ENCODE measurements around the gene KCNA4.

KCNA4 gene

DNA sequence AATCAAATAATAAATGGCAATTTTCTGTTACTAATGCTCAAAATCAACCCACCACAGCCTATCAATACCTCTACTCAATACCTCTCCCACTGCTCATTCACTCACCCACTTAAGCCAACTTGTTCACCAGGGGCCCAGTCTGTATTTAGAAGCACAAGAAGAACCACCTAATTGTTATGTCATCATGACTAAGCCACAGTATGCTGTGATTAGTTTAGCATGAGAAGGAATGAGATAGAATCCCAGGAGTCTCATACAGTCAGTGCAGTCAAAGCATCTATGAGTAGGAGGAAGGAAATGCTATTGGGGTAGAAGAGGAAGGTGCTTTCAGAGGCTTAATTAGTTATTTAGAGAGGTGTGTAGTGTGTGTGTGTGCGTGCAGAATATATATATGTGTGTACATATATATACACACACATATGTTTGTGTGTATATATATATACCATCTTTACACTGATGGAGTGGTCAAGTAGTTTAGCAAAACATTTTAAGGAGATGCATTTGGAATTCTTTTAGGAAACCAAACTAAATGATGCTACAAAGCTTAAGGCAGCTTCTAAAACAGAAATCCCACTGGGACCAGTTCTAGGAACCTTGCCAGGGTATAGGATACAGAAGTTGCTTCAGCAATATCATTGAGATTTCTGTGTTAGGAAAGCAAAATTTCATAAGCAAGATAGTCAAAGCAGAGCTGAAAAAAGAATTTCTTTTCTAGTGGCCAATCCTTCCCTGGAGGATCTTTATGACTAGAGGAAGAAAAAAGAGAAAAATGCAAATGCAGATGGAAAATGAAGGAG, 27.5 kb downstream of the KCNA4 start:
- TF ChIP-seq ZBTB7A (IDR thresholded peaks at IDR 0.05; ENCODE audit: low read depth) (no peak), CREB1 (IDR thresholded peaks at IDR 0.05; ENCODE audit: low read depth) (no peak), FOXM1 (IDR thresholded peaks at IDR 0.05; ENCODE audit: borderline replicate concordance, low read depth) (no peak), YY1 (IDR thresholded peaks at IDR 0.05; ENCODE audit: low read depth) (no peak), NFIC (IDR thresholded peaks at IDR 0.05) (no peak), TCF12 (IDR thresholded peaks at IDR 0.05; ENCODE audit: low read depth) (no peak), RAD21 (IDR thresholded peaks at IDR 0.05; ENCODE audit: low read depth) (no peak), CEBPB (IDR thresholded peaks at IDR 0.05) (no peak), TEAD4 (IDR thresholded peaks at IDR 0.05) (no peak), TAF1 (IDR thresholded peaks at IDR 0.05; ENCODE audit: low read depth) (no peak), EP300 (IDR thresholded peaks at IDR 0.05; ENCODE audit: borderline replicate concordance) (no peak), EGR1 (IDR thresholded peaks at IDR 0.05) (no peak)
- TF ChIP-seq, protein P1, sequence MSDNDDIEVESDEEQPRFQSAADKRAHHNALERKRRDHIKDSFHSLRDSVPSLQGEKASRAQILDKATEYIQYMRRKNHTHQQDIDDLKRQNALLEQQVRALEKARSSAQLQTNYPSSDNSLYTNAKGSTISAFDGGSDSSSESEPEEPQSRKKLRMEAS (IDR thresholded peaks at IDR 0.05): no peak
- TF ChIP-seq, protein P2, sequence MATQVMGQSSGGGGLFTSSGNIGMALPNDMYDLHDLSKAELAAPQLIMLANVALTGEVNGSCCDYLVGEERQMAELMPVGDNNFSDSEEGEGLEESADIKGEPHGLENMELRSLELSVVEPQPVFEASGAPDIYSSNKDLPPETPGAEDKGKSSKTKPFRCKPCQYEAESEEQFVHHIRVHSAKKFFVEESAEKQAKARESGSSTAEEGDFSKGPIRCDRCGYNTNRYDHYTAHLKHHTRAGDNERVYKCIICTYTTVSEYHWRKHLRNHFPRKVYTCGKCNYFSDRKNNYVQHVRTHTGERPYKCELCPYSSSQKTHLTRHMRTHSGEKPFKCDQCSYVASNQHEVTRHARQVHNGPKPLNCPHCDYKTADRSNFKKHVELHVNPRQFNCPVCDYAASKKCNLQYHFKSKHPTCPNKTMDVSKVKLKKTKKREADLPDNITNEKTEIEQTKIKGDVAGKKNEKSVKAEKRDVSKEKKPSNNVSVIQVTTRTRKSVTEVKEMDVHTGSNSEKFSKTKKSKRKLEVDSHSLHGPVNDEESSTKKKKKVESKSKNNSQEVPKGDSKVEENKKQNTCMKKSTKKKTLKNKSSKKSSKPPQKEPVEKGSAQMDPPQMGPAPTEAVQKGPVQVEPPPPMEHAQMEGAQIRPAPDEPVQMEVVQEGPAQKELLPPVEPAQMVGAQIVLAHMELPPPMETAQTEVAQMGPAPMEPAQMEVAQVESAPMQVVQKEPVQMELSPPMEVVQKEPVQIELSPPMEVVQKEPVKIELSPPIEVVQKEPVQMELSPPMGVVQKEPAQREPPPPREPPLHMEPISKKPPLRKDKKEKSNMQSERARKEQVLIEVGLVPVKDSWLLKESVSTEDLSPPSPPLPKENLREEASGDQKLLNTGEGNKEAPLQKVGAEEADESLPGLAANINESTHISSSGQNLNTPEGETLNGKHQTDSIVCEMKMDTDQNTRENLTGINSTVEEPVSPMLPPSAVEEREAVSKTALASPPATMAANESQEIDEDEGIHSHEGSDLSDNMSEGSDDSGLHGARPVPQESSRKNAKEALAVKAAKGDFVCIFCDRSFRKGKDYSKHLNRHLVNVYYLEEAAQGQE (IDR thresholded peaks at IDR 0.05; ENCODE audit: low read depth): no peak
- TF ChIP-seq, protein P3, sequence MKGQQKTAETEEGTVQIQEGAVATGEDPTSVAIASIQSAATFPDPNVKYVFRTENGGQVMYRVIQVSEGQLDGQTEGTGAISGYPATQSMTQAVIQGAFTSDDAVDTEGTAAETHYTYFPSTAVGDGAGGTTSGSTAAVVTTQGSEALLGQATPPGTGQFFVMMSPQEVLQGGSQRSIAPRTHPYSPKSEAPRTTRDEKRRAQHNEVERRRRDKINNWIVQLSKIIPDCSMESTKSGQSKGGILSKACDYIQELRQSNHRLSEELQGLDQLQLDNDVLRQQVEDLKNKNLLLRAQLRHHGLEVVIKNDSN (IDR thresholded peaks at IDR 0.05): no peak

DNA sequence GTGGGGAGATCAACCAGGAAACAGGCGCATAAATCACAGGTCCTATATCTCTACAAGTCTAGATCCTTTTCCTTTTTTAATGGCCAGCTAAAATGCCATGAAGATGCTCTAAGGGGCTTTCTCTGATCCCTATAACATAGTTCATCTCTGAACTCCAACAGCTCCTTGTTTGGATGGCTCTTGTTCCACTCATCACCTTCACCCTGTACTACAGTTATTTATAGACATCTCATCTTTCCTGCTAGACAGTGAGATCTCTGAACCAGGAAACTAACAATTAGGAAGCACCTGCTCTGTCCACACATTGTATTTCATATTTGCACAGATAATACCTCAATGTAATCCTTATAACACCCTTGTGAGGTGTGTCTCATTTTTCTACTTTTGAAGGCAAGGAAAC, 31.6 kb downstream of the KCNA4 start:
- TF ChIP-seq, protein P2 (IDR thresholded peaks at IDR 0.05; ENCODE audit: low read depth): no peak
- no peak for TF ChIP-seq FOXM1 (IDR thresholded peaks at IDR 0.05; ENCODE audit: borderline replicate concordance, low read depth)
- TF ChIP-seq TCF12 (IDR thresholded peaks at IDR 0.05; ENCODE audit: low read depth): no peak
- TF ChIP-seq, protein P1 (IDR thresholded peaks at IDR 0.05): no peak
- no peak for TF ChIP-seq CEBPB (IDR thresholded peaks at IDR 0.05)
- TF ChIP-seq, protein P3 (IDR thresholded peaks at IDR 0.05): no peak
- no peak for TF ChIP-seq RAD21 (IDR thresholded peaks at IDR 0.05; ENCODE audit: low read depth)
- TF ChIP-seq NFIC (IDR thresholded peaks at IDR 0.05): no peak
- TF ChIP-seq TAF1 (IDR thresholded peaks at IDR 0.05; ENCODE audit: low read depth): no peak
- no peak for TF ChIP-seq ZBTB7A (IDR thresholded peaks at IDR 0.05; ENCODE audit: low read depth)
- no peak for TF ChIP-seq EP300 (IDR thresholded peaks at IDR 0.05; ENCODE audit: borderline replicate concordance)
- no peak for TF ChIP-seq YY1 (IDR thresholded peaks at IDR 0.05; ENCODE audit: low read depth)
- no peak for TF ChIP-seq TEAD4 (IDR thresholded peaks at IDR 0.05)

DNA sequence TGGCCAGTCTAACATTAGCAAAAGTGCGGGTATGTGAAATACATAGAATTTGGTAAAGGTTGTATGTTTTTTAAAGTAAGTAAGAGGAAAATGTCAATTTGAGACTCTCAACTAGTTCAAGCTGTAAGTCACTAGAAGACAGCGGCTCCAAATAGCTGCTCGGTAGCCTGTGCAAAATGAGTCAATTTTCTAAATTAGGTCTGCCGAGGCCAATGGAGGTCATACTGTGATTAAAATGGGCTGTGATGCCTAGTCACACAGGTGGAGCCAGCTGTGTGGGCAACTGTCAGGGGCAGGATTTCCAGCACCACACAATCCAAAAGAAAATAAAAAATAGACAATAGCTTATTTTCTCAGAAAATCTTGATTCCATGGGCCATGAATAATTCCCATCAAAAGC, 32.3 kb downstream of the KCNA4 start:
- TF ChIP-seq NFIC (IDR thresholded peaks at IDR 0.05) (no peak), RAD21 (IDR thresholded peaks at IDR 0.05; ENCODE audit: low read depth) (no peak), TEAD4 (IDR thresholded peaks at IDR 0.05) (no peak), EP300 (IDR thresholded peaks at IDR 0.05; ENCODE audit: borderline replicate concordance) (no peak), CEBPB (IDR thresholded peaks at IDR 0.05) (no peak), TCF12 (IDR thresholded peaks at IDR 0.05; ENCODE audit: low read depth) (no peak), FOXM1 (IDR thresholded peaks at IDR 0.05; ENCODE audit: borderline replicate concordance, low read depth) (no peak)
- TF ChIP-seq, protein P2 (IDR thresholded peaks at IDR 0.05; ENCODE audit: low read depth): no peak

DNA sequence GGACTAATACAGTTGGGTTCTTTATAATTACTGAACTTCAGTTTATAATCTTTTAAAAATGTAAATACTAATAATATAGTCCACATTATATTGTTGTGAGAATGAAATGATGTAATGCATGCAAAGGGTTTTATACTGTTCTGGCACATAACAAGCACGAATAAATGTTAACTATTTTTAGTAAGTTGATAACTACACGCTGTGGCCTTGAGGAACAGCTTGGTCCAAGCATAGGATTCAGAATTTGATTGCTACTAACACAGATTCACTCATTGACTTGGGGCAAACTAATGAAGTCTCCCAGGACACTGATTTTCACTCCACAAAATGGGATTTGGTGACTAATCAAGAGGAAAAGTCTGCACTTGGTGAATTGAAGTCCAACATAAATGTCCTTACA, 38.3 kb downstream of the KCNA4 start:
- TF ChIP-seq, protein P2 (IDR thresholded peaks at IDR 0.05; ENCODE audit: low read depth): no peak
- no peak for TF ChIP-seq NFIC (IDR thresholded peaks at IDR 0.05)

All from Ishikawa (cell line).